Fibroblast of the aortic adventitia (primary cell): Measurements from ENCODE around the gene LRSAM1. TPM values are rescaled to one million over a fixed set of nuclear protein-coding genes. Genes with fewer than 3 reads are reported as not detected.
A peak's percentile ranks its signal among the peaks of the same experiment; 100 is the strongest.

Experiments used
- DNase-seq: peaks from one replicate; pipeline ENCODE4 v3.0.0-alpha.2; 2010; ENCODE audit warnings: low read depth
- H3K4me3 ChIP-seq: 2 replicates; pipeline ENCODE4 v1.5.1; 2011; ENCODE audit warnings: low read depth, mild to moderate bottlenecking, control low read depth, low read length, moderate library complexity
- CTCF ChIP-seq: IDR thresholded peaks from 2 replicates; pipeline ENCODE4 v1.5.1; 2011; ENCODE audit warnings: mild to moderate bottlenecking, low read length, control low read depth, inconsistent platforms; ENCODE audit not compliant: insufficient read depth
- total RNA-seq: library from RNA; depleted of rRNA; stranded (reverse); fragments of >200 nt; gene quantifications from 2 replicates; pipeline ENCODE4 v1.2.3, GENCODE V29; 2012; ENCODE audit warnings: low replicate concordance

The LRSAM1 gene
- total RNA-seq, 1 donor: 15.3 TPM

GRCh38 chr9:127438394-127438793 lies 12.9 kb upstream of the LRSAM1 start:
- H3K4me3 ChIP-seq: no peak overlapping the region
- TF ChIP-seq CTCF: no peak

GRCh38 chr9:127444283-127444920 lies 6.9 kb upstream of the LRSAM1 start:
- H3K4me3 ChIP-seq: no peak overlapping the region
- no peak for DNase-seq
- TF ChIP-seq CTCF: no peak

More at GRCh38 chr9:127438394-127438793, 12.9 kb upstream of the LRSAM1 start:
- DNase-seq: no peak

GRCh38 chr9:127444921-127445850 lies 6.1 kb upstream of the LRSAM1 start:
- TF ChIP-seq CTCF: no peak
- DNase-seq: peak; percentile 66
- H3K4me3 ChIP-seq: no peak overlapping the region

GRCh38 chr9:127445851-127446712 lies 5.2 kb upstream of the LRSAM1 start:
- no peak for TF ChIP-seq CTCF
- peak; percentile 8 for DNase-seq
- no peak overlapping the region for H3K4me3 ChIP-seq

- no peak for TF ChIP-seq CTCF
- no peak overlapping the region for H3K4me3 ChIP-seq
- DNase-seq: no peak
These were observed 4.4 kb upstream of the LRSAM1 start for GRCh38 chr9:127446713-127447415.
